GM13977 (cell line): Measurements from ENCODE around the gene CEP128.

ENCODE experiments used
- DNase-seq: peaks from one replicate; pipeline ENCODE4 v3.0.0; 2012; ENCODE audit warnings: low spot score
- in situ Hi-C: fragments of 300-500 bp; cut with MboI; formaldehyde crosslinking; loops from one replicate; pipeline ENCODE4 v1.12.0; 2022; ENCODE audit warnings: low sequenced_read_pairs, low pct_unique_long_range_greater_than_20kb, mixed read lengths, inconsistent platforms; ENCODE audit not compliant: unreplicated experiment
- TF ChIP-seq, protein P1 (sequence below): IDR thresholded peaks from 2 replicates; pipeline ENCODE4 v1.5.1; 2012; ENCODE audit warnings: mild to moderate bottlenecking, control low read depth; ENCODE audit not compliant: insufficient read depth; ENCODE audit errors: extremely low read depth, missing control alignments

Gene CEP128

GRCh38 chr14:80477388-80478160, 464.0 kb downstream of the CEP128 start:
- TF ChIP-seq, protein P1, sequence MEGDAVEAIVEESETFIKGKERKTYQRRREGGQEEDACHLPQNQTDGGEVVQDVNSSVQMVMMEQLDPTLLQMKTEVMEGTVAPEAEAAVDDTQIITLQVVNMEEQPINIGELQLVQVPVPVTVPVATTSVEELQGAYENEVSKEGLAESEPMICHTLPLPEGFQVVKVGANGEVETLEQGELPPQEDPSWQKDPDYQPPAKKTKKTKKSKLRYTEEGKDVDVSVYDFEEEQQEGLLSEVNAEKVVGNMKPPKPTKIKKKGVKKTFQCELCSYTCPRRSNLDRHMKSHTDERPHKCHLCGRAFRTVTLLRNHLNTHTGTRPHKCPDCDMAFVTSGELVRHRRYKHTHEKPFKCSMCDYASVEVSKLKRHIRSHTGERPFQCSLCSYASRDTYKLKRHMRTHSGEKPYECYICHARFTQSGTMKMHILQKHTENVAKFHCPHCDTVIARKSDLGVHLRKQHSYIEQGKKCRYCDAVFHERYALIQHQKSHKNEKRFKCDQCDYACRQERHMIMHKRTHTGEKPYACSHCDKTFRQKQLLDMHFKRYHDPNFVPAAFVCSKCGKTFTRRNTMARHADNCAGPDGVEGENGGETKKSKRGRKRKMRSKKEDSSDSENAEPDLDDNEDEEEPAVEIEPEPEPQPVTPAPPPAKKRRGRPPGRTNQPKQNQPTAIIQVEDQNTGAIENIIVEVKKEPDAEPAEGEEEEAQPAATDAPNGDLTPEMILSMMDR, result no peak
- in situ Hi-C loops, result no loop called here
- DNase-seq, result no peak

DNA sequence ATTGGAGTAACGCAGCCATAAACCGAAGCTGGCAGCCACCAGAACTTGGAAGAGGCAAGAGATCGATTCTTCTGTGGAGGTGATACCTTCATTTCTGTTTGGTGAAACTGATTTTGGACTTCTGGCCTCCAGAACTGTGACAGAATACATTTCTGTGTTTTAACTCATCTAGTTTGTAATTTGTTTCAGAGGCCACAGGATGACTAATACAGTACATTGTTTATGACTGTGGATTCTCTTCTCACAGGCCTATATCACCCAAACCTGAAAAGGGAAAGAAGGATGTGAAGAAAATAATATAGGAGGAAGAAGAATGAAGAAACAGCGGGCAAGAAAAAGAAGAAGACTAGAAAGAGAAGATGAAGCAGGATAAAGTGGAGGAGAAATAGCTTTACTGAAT, 466.5 kb downstream of the CEP128 start:
- in situ Hi-C loops, result no loop called here
- TF ChIP-seq, protein P1, result no peak
- no peak for DNase-seq

GRCh38 chr14:80468331-80469122, 473.0 kb downstream of the CEP128 start:
- no peak for DNase-seq
- in situ Hi-C loops, result no loop called here
- TF ChIP-seq, protein P1, result no peak

DNA sequence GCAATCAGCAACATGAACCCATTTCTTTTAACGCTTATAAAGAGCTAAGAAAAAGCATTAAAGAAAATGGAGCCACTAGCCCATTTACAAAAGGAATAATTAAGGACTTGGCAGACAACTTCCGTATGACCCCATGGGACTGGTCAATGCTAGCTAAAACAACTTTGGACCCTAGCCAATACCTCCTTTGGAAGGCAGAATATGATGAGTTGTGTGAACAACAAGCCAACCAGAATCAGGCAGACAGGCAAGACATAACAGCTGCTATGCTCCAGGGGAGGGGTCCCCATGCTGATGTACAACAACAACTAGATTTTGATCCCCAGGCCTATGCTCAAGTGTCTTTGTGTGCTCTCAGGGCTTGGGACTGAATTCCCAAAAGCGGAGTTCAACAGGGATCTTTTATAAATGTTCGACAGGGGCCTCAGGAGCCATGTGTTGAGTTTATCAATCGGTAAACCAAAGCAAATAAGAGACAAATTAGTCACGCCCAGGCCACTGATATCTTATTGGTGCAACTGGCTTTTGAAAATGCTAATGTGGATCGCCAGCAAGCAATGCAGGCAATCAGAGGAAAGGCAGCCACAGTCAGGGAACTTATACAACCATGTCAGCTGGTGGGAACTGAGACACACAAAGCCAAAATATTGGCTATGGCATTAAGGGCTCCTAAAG, 475.9 kb downstream of the CEP128 start:
- TF ChIP-seq, protein P1, result no peak
- DNase-seq, result no peak

DNA sequence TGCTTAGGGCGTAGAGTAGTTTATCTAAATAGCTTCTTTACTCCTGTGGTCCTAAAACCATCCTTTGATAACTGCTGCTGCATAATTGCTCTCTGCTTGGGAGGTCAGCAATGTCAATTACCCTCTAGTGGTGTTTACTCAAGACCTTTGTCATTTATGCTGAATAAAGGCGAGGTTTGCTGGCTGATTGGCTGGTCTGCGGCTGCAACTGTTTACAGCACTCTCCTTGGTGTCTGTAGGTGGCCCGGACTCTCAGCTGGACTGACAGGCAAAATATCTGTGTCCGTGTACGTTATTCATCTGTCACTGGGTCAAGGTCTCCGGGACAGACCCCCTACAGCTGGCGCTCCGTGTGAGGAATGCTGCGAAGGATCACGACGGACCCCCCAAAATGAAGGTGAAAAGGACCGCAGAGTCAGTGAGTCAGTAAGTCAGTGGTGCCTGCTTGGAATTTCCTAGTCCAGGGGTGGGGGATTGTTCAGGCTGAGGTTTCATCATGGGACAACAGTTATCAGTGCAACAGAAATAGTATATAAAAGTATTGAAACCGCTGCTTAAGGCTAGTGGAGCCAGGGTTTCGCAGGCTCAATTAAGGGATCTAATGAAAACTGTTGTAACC, 476.9 kb downstream of the CEP128 start:
- no peak for DNase-seq
- in situ Hi-C loops, result no loop called here
- TF ChIP-seq, protein P1, result no peak

More for the DNA sequence above, 475.9 kb downstream of the CEP128 start:
- in situ Hi-C loops, result no loop called here

GRCh38 chr14:80456209-80456608, 485.3 kb downstream of the CEP128 start:
- in situ Hi-C loops, result no loop called here
- TF ChIP-seq, protein P1, result no peak
- DNase-seq, result no peak
